ENCODE data around the gene ZFAND4.

Gene ZFAND4

GRCh38 chr10:45672181-45673073 is at the start of gene ZFAND4:
TSS of gene ZFAND4 (minus strand) at chr10:45672772. CDS start at chr10:45663725, 9,047 bp downstream.
- TF ChIP-seq CTCF (IDR thresholded peaks at IDR 0.05) = peak; percentile 75

DNA sequence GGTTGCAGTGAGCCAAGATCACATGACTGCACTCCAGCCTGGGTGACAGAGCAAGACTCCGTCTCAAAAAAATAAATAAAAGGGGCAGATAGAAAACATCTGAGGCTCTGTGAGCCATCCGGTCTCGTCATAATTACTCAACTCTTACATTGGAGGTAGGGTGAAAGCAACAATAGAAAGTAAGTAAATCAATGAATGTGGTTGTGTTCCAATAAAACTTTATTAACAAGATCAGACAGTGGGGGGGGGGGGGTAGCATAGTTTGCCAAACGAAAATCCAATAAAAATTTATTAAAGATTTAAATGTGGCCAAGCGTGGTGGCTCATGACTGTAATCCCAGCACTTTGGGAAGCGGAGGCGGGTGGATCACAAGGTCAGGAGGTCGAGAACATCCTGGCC is 2.8 kb upstream of the ZFAND4 start:
- no peak for TF ChIP-seq CTCF (IDR thresholded peaks at IDR 0.05)

DNA sequence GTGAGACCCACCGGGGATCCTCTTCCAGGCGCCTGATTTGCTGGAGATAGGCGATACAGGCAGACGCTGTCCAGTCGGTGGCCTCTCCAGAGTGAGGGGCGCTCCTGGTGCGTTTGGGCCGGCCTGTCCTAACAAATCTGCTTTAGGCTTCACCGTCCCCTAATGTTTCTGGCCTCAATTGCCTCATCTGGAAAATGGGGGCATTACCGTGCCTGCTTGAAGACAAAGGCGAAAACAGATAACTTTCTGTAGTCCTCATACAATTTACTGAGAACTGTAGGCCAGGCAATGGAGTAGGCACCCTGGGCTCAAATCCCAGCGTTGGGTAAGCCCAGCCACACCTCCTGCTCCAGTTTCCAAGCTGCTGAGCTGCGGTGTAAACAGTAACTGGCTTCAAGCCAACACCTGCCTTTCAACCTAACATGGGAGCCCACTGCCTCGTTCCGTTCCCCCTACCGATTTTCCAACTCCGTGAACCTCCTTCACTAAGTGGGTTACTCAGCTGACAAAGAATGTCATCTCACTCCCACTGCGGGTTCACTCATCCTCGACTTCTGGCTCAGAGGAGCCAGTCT is 589 bp upstream of the ZFAND4 start:
- no peak for TF ChIP-seq CTCF (IDR thresholded peaks at IDR 0.05)

- TF ChIP-seq CTCF (IDR thresholded peaks at IDR 0.05) = no peak
Measured at GRCh38 chr10:45660876-45661411, 11.6 kb downstream of the ZFAND4 start.

- TF ChIP-seq CTCF (IDR thresholded peaks at IDR 0.05) = no peak
Measured at GRCh38 chr10:45657033-45657926, 15.3 kb downstream of the ZFAND4 start.

- TF ChIP-seq CTCF (IDR thresholded peaks at IDR 0.05) = no peak
Measured at GRCh38 chr10:45655219-45655618, 17.4 kb downstream of the ZFAND4 start.

DNA sequence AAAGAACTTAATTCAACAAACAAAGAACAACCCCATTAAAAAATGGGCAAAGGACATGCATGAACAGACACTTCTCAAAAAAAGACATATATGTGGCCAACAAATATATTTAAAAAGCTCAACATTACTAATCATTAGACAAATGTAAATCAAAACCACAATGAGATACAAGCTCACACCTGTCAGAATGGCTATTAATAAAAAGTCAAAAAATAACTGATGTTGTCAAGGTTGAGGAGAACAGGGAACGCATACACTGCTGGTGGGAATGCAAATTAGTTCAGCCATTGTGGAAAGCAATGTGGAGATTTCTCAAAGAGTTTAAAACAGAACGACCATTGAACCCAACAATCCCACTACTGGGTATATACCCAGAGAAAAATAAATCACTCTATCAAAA is 19.1 kb downstream of the ZFAND4 start:
- TF ChIP-seq CTCF (IDR thresholded peaks at IDR 0.05) = no peak
